GM18498 (cell line): ENCODE data around the gene HOXD11.

Experiments used
- ATAC-seq: cut with Tn5 transposase; IDR thresholded peaks from one replicate; pipeline ENCODE4 v1.9.1; 2021; ENCODE audit warnings: mild to moderate bottlenecking, moderate library complexity; ENCODE audit not compliant: unreplicated experiment

HOXD11 gene

DNA sequence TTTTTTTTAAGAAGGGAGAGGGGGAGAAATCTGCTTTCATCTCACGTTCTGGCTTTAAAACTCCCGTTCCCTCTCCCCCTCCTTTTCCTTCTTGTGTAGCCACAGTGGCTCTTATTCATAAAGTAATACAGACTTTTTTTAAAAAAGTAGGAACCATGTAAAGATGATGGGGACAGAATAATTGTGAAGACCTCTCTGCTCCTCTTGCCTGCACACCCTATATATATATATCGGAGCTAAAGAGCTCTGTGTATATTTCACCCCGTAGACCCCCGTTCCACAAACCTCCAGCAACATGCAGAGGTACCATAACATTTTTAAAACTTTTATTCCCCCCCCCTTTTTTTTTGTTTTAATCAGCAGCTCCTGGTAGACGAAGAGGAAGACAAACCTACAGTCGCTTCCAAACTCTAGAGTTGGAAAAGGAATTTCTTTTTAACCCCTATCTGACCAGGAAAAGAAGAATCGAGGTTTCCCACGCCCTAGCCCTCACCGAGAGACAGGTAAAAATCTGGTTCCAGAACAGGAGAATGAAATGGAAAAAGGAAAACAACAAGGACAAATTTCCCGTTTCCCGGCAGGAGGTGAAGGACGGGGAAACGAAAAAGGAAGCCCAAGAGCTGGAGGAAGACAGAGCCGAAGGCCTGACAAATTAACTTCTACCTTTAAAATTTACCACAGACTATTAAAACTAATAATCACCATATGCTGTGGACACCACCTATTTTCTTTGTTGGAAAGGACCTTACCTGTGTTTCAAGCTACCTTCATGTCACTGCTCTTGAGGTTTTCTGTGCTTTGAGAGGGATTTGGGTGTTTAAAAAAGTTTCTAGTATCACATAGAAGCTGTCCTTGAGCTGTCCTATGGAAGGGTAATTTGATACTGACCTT lies 24.1 kb downstream of the HOXD11 start:
- ATAC-seq = no peak

DNA sequence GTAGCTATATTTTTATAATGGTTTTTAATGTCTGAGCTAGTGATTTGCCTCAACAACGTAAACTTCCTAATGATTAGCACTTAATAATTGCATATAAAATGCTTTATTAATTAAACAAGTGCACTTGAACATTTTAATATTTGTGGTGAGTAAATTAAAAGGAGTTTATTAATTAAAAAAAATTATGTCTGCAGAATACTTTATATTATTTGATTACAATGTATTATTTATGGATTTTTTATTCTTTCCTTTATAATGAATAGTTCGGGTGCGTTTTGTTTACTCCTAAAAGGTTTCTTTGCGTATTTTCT lies 24.7 kb downstream of the HOXD11 start:
- ATAC-seq = no peak

DNA sequence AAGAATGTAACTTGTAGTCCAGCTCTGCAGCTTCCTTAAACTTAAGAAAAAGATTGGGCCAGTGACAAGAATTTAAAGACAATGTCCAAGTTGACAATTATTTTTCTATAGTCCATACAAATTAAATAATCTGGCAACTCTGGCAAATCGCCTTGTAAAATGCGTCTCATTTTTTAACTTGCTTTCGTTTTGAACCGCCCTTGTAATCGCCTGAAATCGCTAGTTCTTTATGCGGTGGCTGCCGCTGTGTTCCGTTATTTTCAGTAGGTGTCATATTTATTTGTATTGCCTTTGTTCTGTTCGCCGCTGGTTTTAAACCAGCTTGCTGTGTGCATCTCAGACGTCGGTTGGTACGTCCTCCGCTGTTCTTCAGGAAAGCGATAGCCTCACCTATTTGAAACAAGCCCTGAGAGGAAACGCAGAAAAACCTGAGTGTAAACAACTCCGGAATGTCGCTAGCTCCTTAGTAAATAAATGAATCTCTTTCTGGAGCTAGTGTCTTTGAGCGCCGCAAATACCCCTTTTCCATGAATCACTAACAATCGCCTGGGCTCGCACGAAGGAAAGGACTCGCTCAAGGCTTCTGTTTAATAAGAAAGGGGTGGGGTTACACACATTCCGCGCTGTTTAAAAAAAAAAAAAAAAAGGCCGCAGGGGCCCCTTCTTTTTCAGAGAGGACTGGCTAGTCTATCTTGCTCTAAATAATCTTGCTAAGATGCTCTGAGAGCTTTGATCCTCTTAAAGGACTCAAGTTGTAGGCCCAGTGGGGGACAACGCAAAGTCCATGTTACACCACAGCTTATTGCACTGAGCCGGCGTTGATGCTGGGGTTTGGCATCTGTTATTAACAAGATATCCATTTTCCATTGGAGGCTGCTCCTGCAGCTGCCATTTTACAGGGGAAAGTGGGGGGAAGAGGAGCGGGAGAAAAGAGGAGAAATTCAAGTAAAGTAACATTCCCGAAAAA lies 25.4 kb downstream of the HOXD11 start:
- ATAC-seq = no peak

DNA sequence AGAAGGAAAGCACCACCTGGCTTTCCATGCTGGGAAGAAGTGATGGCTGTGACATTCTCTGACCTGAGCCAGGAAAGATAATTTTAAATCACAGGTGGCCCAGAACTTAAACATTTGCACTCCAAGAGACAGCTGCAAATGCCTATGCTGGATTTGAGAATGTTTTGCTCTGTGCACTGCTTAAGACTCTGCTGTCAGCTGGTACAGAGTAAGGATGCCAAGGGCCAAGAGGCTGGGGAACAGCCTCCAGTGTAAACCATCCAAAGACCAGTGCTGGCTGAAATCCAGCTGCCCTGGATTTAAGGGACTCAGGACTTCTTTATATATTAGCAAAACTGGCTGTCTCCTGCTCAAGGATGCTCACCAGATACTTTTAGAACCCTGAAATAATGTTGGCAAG lies 26.3 kb downstream of the HOXD11 start:
- ATAC-seq = no peak

DNA sequence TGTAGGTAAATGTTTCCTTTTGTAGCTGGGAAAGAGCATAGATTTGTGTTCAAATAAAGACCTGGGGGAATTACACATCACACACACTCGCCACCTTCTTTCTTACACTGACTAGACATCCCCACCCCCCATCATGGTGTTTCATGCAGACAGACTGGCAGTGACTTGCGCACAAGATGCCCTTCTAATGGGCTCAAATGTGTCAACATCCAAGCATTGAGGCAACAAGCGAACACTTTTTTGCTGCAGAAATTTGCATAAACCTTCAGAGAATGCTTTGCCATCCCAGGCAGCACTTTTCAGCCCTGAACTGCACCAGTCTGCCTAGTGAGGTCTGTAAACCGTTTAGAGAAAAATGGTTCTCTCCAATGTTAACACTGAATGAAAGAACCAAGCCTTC lies 27.0 kb downstream of the HOXD11 start:
- no peak for ATAC-seq

DNA sequence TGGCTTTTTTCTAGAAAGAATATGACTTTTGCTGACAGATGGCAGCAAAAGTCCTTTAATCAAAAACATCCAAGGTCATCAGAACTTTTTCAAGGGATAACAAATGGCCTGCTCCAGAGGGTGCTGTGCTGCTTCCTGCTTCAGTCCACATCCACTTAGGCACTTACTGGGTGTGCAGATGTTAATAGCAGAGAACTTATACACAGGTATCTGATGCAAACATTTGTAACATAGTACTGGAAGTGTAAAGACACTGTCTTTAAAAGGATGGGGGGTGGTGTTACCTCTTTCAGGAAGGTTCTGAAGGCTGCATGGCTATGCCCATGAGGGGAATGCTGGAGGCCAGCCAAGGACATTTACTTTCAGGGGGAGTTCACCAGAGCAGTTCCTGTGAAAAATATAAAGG lies 28.0 kb downstream of the HOXD11 start:
- ATAC-seq = no peak

DNA sequence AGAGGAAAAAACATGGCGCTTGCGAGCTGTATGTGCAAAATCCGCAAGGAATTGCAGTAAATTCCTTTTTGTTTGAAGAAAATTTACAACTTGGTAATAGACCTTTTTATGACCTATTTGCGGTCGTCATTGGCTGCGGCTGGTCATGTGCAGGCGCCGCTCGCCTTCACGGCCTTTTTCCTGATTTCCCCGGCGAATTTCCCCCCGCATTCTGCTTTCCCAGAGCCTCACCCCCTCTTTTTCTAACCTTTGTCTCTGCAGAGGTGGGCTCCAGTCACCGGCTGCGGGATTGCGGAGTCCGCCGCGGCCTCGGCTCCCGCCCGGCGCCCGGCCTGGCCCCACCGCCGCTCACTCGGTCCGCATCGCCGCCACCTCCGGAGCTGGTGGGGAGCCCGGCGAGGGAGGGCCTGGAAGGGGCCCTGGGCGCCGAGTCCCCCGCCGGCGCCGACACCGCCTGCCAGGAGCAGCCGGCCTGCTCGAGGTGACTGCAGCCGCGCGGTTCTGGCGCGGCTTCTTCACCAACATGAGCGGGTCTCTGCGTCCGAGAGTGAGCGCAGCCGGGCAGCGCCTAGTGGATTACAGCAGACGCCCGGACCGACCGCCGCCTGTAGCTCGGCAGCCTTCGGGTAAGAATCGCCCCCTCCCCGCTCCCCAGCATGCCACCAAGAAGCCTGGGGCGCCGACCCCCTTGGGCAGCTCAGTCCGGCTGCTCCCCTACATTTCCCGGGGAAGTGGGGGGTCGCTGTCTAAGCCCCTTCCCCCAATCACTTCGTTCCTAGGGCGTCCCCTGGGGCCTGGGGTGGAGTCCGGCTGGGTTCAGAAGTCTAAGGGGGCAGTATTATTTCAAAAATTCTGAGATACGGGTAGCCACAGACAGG lies 29.5 kb downstream of the HOXD11 start:
- ATAC-seq = no peak

DNA sequence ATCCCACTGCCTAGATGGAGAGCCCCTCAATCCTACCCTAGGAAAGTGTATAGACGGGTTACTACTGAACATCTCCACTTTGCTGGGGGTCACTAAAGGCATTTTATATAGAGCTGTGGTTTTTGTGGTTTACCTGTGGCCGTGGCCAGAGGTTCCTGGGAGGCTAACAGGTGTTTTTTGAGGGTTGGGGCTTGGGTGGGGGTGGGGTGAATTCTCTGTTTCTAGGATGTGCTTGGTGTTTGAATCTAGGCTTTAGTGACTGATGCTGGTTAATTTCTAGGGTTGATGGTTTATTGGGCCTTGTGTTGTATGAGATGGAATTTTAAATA lies 30.1 kb downstream of the HOXD11 start:
- no peak for ATAC-seq

DNA sequence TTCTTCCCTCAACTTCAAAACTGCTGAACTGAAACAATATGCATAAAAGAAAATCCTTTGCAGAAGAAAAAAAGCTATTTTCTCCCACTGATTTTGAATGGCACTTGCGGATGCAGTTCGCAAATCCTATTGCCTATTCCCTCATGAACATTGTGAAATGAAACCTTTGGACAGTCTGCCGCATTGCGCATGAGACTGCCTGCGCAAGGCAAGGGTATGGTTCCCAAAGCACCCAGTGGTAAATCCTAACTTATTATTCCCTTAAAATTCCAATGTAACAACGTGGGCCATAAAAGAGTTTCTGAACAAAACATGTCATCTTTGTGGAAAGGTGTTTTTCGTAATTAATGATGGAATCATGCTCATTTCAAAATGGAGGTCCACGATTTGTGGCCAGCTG lies 30.8 kb downstream of the HOXD11 start:
- no peak for ATAC-seq

DNA sequence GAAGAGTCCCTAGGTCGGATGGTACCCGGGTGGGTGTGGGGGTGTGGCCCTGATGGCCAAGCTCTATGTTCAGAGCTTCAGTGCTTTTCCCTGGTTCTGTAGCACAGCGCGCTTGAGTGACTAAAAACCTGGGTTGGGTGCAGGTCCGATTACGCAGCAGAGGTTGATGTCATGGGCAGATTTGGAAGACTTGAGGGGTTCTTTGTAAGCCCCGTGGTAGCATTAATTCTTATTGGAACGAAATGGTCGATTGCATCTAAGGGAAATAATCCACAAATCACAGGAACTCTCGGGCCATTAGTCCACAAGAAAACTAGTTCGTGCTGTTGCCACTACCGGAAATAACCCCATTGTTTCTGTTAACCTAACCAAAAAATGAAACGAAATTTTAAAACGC lies 31.4 kb downstream of the HOXD11 start:
- no peak for ATAC-seq

DNA sequence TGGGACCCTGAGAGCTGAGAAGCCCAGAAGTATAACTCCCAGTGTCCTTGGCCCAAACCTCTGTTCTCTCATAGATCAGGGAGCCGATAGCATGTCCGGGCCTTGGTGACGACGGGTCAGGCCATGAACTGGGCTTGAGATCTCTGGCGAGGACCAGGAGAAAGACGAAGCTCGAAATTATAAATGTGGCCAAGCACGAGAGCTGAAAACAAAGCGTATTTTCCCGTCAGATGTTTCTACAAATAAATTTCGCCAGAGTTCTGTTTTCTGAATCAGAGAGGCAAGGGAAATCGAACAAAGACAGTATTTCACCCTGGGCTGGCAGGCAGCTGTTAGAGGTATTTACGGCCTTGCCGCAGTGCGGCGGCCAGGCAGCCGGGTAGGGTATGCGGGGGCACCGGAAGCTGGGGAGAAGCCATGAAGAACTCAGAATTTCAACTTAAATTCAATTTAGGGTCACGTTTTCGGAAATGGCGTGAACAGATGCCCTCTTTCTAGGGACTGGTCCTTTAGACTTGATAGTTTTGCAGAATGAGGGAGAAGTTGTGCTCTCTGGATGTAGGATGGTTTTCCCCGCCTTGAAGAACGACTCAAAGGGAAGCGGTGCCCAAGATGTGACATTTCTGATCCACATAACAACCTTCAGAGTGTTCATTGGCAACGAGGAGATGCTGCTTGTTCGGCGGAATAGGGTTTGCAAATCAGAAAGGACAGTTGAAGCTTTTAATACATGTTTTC lies 32.0 kb downstream of the HOXD11 start:
- ATAC-seq = no peak

DNA sequence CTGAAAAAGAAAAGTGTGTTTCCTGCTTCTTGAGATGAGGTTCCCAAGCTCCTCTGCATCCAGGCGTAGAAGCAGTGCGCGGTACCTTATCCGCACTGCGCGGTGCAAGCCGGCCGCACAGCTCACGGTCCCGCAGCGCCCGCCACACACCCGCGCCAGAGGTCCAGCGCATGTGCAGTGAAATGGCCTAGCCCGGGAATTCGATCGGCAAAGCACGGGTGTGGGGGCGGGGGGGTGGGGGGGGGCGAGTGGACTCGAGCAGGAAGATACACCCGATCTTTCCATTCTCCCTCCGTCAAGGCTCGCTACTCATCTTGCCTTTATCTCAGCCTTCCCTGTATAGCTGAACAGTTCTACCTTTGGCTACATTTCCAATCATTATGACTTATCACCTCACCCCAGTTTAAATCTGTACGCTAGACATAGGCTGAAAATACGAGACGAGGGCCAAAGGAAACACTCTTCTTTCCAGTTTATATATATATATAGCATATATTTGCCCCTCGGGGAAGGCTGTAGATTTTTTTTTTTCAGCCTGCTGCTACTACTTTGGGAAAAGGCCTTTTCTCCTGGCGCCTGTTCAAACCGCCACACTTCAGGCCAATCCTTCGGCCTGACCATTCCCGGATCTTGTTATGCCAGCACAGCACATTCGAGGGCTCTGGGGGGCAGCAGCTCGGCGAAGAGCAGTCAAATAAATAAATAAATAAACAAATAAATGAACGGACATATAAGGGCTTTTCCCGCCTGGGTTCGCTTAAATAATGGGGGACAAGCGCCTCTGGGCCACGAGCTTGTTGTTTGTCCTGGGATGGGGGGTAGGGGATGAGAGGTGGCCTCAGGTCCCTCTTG lies 32.8 kb downstream of the HOXD11 start:
- no peak for ATAC-seq

DNA sequence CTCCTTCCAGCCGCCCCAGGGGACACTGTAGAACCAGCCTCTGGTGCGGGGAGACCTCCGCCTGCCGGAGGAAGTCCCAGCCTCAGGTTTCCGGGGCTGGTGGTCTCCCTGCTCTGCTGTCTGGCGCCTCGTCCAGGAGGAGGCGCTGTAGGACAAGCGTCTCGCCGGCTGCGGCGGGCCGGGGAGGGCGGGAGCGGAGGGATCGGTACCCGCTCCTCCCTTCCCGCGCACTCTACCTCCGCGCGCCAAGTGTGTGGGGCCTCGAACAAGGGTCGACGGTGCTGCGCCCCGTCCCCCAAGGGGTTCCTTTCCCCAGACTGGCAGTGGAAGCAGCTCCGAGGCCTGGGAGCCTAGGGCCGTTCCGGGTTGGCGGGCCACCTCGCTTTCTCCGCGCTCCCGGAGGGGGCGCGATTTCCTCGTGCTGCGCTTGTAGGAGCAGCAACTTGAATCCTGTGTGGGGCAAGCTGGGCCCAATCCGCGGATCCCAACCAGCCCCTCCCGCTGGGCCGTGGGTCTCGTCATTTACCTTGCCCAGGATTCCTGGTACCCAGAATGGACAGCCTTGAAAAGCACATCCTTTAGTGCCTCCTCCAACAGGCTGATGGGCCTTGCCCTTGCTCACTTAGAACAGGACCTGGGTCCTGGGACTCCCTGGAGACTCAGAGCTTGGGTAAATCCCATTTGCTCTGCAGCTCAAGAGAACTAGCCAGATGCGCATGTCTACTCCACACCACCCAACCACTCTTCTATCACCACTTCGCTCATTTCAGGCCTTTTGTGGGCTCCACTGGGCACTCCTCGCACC lies 33.6 kb downstream of the HOXD11 start:
- ATAC-seq = peak; percentile 94

DNA sequence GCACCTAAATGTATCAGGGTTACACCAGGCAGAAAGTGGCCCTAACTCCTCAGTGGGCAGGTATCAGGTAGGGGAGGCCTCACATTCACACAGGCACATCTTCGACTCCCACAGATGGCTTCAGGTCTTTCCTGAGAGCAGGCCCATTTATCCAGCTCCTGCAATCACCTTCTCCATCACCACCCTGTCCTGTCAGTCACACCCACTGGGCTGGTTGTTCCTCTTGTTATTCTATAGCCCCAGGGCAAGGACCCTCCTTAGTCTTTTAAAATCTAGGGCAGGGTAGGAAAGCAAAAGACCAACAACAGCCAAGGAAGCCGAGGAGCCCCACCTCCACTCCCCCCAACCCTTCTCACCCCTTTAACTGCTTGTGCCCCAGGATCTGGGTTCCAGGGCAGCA lies 35.2 kb downstream of the HOXD11 start:
- ATAC-seq = no peak

DNA sequence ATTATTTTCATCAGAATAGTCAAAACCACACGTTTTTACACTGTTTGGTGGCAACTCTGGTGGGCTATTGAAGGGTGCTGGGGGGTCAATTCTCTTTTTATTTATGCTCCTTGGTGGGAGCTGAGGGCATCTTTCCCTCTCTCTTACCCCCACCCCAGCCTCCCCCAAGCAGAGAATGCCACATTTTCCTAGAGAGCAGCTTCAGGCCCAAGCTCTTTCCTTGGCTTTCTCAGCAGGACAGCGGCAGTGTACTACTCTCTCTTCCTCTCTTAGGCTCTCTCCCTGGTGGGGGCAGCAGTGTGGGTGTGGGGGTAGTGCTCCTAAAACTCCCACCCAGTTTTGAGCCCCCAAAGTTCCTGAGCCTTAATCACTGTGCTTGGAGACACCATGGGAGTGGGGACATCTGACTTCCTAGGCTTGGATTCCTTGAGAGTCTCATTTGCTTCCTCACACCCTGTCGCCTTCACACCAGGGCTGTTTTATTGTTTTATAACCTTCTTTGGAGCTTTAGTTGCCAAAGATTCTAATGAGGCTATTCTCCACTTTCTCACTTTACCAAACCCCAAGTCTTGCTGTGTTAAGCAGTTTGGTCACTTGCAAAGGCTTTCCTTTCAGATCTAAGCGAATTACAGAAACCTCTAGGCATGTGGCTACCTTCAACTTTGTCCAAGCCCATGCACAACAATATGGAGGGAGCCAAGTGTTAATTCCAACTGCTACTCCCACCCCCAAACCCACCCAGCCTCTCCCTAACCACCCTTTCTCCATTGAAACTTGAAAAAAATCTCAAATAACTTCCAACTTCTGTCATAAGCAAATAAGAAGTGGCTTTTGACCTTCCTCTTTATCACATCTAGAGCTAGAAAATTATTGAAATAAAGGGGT lies 38.2 kb downstream of the HOXD11 start:
- ATAC-seq = no peak

DNA sequence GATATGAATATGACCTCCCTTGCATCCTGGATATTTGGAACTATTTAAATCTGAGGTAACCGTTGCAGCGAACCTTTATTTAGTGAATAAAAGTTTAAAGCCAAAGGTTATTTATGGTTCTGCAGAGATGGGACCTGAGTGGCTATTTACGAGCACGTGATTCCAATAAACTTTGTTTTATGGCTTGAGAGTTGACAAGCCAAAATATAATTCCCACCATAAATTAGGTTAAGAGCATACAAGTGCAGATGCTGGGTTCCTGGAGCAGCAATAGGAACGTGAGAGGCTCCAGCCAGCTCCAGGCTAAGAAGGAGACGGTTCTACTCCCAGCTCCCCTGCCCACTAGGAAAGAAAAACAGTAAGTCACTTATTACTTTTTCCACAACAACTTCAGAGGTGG lies 39.0 kb downstream of the HOXD11 start:
- ATAC-seq = no peak

DNA sequence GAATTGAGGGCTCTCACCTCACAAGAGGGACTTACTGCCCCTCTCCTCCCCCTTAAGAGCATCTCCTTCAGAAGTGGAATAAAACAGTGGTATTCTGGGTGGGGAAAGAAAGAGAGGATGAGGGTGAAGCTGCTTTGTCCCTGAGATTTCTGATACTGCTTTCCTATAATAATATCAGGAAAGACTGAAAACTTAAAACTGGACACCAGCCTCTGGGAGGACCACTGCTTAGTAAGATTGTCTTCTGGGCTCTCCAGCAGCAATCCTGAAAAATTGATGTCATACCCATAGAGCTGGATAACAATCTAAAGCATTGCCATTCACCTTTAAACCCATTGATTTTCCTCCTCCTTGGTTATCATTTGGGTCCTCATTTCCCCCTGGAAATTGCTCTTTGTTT lies 39.6 kb downstream of the HOXD11 start:
- ATAC-seq = no peak
